Measurements from ENCODE around the gene ACSL3. TPM values are rescaled to one million over a fixed set of nuclear protein-coding genes. Genes with fewer than 3 reads are reported as not detected.

ACSL3 gene
- total RNA-seq, 1 donor from 2014 or later, result 37.4 TPM

DNA sequence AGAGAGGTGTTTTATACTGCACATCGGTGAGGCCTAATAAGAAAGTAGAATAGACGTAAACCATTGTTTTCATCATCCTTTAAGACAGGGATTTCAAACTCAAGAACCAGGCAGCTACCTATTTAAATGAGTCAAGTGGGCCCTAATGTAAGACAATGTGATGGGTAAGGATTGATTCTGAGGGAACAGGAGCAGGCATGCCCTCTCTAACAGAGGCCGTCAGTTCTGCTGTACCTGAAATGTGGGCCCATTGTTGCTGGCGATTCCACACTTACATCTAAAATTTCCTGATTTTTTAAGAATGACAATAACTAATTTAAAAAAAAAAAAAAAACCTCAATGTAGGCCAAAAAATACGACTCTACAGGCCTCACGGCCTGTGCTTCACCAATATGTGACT lies 67.5 kb downstream of the ACSL3 start:
- intact Hi-C loops (cut with DNase I), result no loop called here
- no peak for DNase-seq (ENCODE audit: low spot score)

DNA sequence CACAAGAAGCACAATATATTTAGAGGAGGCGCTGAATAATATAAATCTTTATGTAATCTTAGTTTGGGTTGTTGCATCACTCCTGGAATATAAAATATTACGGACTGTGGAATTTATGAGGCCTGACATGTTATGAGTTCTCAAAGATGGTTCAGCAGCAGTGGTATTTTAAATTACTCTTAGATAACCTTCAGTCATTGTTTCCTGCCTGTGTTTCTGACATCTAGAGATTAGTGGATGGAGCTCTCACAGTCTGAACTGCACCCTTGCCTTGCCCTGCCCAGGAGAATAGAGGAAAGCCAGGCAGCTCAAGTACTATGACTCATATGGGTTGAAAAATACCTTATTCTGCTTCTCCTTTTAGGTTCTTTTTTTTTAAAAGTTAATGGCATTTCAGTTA lies 70.0 kb downstream of the ACSL3 start:
- DNase-seq (ENCODE audit: low spot score), result no peak
- intact Hi-C loops (cut with DNase I), result no loop called here

DNA sequence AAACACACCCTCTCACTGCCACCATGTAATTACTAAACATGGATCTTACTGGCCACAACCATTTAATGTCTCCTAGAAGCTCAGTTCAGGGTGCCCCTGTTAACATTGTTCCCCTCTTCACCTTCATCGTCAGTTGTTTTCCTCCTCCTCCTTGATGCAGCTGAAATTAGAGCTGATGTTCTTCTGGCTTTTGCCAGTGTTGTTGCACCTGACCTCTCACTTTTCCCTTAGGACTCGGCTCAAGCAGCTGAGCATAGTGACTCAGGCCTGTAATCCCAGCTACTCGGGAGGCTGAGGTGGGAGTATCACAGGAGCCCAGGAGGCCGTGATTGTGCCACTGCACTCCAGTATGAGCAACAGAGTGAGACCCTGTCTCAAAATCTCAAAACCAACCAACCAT lies 70.8 kb downstream of the ACSL3 start:
- no peak for DNase-seq (ENCODE audit: low spot score)
- intact Hi-C loops (cut with DNase I), result no loop called here

DNA sequence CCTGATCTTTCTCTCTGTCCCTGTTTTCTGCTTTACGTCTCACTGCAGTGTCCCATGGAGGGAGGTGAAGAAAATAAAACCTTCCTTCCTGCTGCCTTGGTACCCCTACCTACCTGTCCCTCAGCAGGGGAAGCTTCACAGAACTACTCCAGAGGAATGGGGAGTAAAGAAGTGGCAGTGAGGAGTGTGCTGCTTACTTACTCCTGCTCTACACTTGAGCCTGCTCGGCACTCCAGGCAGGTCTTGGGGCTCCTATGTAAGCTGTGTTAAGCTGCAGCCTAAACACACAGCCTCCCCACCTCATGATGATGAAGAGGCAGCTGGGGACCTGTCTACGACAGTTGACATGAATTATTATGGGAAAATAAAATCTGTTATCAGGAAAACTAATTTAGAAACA lies 72.6 kb downstream of the ACSL3 start:
- DNase-seq (ENCODE audit: low spot score), result no peak
- intact Hi-C loops (cut with DNase I), result no loop called here

DNA sequence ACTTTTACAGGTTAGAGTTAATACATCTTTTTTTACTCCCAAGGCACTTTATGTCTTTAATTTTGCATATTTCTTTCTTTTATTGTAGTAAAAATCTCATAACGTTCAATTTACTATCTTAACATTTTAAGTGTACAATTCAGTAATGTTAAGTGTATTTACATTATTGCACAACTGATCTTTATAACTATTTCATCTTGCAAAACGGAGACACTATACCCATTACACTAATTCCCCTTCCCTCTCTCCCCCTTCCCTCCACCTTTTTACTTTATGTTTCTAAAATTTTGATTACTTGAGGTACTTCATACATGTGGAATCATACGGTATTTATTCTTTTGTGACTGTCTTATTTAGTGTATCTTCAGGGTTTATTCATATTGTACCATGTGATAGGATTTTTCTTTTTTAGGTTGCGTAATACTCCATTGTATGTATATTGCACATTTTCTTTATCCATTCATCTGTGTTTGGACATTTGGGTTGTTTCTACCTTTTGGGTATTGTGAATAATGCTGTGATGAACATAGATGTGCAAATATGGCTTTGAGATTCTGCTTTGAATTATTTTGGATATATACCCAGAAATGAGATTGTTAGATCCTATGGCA lies 75.0 kb downstream of the ACSL3 start:
- no peak for DNase-seq (ENCODE audit: low spot score)
- intact Hi-C loops (cut with DNase I), result no loop called here

DNA sequence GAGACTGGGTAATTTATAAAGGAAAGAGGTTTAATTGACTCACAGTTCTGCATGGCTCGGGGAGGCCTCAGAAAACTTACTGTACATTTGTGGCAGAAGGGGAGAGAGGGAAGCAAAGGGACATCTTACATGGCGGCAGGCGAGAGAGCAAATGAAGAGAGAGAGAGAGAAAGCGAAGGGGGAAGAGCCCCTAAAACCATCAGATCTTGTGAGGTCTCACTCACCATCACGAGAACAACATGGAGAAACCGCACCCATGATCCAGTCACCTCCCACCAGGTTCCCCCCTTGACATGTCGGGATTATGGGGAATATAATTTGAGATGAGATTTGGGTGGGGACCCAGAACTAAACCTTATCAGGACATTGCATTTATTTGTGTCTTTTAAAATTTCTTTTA lies 75.9 kb downstream of the ACSL3 start:
- DNase-seq (ENCODE audit: low spot score), result no peak
- intact Hi-C loops (cut with DNase I), result no loop called here

DNA sequence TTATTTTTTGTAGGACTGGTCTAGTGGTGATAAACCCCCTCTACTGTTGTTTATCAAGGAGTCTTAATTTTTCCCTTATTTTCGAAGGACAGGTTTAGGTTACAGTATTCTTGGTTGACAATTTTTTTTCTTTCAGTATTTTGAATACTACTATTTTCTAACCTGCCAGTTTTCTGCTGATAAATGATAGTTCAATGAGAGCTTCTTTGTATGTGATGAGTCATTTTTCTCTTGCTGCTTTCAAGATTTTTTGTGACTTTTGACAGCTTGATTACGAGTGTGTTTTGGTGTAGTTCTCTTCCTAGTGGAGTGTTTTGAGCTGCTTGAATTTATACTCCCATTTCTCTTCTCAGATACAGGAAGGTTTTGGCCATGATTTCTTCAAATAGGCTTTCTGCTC lies 77.5 kb downstream of the ACSL3 start:
- DNase-seq (ENCODE audit: low spot score), result no peak
- intact Hi-C loops (cut with DNase I), result no loop called here

DNA sequence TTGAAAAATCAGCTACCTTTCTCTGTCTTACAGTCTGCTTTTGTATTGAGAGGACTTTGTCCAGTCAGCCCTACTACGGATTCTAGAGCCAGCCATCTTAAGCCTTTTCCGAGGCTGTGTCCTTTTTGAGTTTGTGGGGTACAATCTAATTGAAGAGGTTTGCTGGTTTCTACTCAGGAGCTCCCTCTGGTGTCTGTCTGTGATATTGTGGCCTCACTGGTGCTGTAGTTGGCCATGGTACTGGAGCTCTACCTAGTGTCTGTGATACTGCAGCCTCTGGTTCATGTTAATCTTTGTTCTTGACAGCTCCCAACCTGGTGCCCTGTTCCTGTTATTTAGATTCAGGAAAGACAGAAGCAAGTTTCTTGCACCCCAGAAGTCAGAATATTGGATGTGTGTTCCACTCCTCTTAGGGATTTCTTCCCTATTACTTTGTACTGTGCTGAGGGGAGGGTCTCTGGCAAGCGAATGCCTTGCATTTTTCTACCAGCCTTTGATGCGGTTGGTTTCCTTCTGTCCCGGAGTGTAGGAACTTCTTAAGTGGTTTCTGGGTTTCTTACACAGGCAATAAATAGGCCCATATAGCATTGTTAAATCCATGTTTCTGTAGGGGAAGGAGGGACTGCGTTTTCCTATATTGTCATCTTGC lies 78.5 kb downstream of the ACSL3 start:
- DNase-seq (ENCODE audit: low spot score), result no peak
- intact Hi-C loops (cut with DNase I), result no loop called here

DNA sequence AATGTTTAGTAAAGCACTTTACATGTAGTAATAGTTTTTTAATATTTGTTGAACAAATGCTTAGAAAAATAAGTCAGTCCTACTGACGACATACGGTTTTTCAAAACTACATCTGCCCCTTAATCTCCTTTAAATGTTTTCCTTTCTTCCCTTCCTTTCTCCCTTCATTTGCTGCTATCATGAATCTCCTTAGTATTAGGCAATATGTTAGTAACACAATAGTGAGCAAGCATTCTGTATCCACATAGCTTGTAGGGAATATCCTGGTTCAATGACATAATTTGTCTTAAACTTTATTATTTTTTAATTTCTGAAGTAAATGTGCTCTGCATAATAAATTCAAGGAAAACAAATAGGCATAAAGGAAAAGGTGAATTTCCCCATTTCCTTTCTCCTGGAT lies 79.1 kb downstream of the ACSL3 start:
- intact Hi-C loops (cut with DNase I), result no loop called here
- no peak for DNase-seq (ENCODE audit: low spot score)

DNA sequence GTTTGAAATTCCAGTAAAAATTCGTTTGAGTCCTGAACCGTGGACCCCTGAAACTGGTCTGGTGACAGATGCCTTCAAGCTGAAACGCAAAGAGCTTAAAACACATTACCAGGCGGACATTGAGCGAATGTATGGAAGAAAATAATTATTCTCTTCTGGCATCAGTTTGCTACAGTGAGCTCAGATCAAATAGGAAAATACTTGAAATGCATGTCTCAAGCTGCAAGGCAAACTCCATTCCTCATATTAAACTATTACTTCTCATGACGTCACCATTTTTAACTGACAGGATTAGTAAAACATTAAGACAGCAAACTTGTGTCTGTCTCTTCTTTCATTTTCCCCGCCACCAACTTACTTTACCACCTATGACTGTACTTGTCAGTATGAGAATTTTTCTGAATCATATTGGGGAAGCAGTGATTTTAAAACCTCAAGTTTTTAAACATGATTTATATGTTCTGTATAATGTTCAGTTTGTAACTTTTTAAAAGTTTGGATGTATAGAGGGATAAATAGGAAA lies 80.7 kb downstream of the ACSL3 start:
- DNase-seq (ENCODE audit: low spot score), result no peak
- intact Hi-C loops (cut with DNase I), result no loop called here

DNA sequence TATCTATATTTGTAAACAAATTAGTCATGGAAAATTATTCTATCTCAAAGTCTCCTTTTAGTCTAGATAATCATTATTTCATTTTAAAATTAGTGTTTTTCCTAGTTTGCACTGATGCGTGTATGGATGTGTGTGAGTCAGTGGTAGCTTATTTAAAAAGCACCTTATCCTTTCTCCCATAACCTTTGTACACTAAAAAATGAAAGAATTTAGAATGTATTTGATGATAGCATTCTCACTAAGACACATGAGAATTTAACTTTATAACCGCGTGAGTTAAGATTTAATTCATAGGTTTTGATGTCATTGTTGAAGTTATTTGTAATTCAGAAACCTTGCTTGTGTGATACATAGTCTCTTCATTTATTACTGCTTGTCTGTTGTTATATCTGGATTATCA lies 81.7 kb downstream of the ACSL3 start:
- no peak for DNase-seq (ENCODE audit: low spot score)
- intact Hi-C loops (cut with DNase I), result no loop called here

DNA sequence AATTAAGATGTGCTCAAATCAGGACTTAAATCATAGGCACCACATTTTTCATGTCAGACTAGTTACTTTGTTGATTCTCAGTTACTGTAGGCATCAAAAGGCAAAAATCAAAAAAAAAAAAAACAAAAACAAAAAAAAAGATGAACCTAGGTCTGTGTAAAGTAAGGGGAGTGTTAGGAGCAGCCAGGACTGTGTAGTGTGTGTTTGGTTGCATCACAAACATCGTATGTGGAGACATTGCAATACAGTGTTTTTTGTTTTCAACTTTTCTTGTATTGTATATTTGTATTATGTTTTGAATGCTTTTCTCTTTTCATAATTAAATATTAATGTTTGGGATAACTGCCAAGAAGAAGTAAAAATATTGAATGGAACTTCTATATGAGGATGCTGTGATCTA lies 82.1 kb downstream of the ACSL3 start:
- no peak for DNase-seq (ENCODE audit: low spot score)
- intact Hi-C loops (cut with DNase I), result no loop called here

DNA sequence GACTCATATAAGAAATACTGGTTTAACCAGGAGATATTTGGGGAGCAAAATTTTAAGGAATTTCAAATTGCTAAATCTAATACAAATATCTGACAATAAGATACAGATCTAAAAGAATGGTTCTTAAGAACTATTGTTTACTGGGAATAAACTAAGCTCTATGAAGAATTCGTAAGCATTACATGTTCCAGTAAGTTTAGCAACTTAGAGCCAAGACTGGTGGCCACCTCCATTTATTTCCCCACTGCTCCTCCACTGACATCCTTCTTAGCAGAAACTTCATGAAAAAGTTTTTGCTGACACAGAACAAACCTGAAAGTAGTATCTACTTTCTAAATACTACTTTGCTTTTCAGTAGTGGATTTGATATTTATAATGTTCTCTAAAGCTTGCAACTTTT lies 83.0 kb downstream of the ACSL3 start:
- intact Hi-C loops (cut with DNase I), result no loop called here
- no peak for DNase-seq (ENCODE audit: low spot score)

DNA sequence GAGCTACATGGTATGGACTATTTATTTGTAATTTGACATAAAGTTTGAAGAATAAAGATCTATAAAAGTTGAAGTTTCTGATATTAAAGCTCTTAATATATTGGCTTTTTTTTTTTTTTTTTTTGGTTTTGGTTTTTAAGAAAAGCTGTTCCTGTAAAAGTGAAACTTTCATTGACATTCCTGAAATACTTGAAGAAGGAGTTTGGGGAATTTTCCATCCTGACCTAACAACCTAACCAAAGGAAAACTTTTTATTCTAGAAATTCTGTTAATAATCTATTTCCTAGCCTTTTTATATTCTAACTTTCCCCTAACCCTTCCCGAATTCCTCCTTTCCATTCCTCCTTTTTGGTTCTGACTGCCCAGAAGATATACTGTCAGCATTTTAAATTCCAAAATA lies 83.7 kb downstream of the ACSL3 start:
- intact Hi-C loops (cut with DNase I), result no loop called here
- DNase-seq (ENCODE audit: low spot score), result no peak

DNA sequence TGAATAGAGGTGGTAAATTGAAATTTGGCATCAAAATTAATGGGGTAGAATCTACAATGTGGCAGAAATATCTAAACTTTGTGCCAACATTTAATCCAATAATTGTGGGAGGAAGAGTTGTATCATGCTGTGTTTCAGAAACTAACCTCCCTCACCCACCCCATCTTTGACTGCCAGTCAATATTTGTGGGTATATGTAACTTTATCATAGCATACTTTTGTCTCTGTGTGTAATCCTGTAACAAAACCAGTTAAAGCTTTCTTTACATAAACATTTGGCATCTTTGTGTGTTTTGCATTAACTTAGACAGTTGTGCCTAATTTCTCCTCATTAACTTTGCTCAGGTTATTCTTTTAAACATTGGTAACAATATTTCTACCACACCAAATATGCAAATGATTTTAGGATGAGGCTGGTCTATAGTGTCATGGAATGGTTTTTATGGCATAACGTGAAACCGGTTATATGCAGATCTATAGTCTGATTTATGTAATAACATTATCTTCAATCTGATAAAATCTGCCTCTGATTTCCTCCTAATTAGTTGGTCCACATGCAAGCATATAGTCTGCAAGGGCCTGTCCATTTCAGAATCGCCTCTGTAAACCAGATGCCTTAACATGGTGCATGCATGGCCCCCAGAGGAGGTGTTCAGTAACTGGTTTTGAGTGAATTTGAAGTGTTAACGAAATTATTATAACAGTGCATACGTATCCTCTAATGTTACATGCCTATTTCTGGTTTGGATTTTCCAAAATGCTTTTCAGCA lies 84.3 kb downstream of the ACSL3 start:
- intact Hi-C loops (cut with DNase I), result no loop called here
- no peak for DNase-seq (ENCODE audit: low spot score)

DNA sequence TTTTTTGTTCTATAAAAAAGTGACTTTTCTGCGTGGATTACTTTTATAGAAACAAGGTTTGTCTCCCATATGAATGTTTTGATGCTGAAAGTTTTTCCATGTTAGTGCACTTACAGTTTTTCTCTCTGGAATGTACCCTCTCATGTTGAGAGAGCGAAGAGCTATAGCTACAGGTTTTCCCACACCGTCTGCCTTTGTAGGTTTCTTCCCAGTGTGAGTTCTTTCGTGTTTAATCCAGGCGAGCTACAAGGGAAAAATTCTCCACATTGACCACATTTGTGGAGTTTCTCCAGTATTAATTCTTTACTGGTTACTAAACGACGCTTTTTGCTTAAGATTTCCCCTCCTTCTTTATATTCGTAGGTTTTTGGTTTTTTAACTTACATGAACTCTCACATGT lies 85.1 kb downstream of the ACSL3 start:
- DNase-seq (ENCODE audit: low spot score), result no peak
- intact Hi-C loops (cut with DNase I), result no loop called here

DNA sequence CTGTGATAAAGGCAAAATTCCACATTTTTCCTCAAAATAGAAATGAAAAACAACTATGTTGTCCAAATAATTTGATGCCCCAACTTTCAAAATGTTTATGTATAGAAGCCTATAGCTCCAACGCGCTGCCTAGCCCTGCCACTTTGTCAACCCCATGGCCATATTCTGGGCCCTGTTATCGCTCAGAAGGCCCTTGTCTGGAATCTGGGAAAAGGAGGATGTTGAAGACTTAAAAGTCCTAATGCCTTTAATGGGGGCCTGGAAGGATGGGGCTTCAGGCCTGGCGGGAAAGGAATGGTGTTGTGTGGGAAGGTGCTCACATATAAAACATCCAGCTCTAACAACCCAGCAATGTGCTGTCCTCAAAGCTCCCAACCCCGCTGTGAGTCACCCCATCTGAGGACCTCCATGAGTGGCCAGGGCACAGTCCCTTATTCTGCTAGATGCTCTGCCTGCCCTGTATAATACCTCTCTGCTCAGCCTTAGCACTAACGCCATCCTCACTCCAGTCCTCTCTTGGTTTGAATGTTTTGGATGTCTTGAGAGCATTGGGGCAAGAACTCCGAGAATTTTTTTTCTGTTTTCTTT lies 86.0 kb downstream of the ACSL3 start:
- DNase-seq (ENCODE audit: low spot score), result no peak
- intact Hi-C loops (cut with DNase I), result no loop called here

DNA sequence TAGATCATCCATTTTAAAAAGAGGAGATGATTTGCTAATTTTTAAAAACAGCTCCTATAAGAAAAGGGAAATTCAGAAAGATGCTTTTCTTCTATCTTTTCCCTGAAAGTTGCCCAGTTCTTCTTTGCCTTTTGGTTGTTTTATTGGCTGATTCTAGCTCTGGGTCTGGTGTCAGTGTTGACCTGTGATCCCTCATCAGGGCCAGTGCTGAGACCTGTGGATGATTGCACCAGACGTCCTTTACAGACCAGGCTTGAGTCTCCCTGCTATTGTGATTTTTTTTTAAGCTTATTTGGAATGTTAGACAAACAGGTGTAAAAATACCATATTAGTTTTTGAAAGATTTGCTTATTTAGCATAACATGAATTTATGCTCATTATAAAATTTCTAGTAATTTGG lies 88.2 kb downstream of the ACSL3 start:
- DNase-seq (ENCODE audit: low spot score), result no peak
- intact Hi-C loops (cut with DNase I), result no loop called here

DNA sequence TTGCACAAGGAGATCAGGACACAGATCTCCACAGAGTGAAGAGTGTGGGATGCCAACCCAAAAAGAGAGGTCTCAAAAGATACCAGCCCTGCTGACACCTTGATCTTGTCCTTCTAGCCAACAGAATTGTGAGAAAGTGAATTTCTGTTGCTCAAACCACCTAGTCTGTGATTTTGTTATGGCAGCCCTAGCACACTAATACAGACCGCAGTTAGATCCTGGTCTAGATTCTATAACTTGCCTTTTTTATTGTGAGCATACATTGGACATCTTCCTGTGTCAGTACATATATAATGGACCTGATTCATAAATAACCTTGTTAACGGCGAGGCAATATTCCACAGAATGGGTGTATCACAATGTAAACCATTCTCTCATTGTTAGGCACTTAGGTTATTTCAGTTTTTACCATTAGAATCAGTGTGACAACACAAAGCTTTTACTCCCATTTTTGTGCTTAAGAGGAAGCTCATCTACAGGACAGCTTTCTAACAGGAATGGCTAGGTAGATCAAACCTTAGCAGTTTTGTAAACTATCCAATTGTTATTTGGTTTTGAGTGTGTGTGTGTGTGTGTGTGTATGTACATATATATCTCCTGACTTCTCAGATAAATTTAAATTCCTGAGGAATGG lies 89.0 kb downstream of the ACSL3 start:
- no peak for DNase-seq (ENCODE audit: low spot score)
- intact Hi-C loops (cut with DNase I), result no loop called here

DNA sequence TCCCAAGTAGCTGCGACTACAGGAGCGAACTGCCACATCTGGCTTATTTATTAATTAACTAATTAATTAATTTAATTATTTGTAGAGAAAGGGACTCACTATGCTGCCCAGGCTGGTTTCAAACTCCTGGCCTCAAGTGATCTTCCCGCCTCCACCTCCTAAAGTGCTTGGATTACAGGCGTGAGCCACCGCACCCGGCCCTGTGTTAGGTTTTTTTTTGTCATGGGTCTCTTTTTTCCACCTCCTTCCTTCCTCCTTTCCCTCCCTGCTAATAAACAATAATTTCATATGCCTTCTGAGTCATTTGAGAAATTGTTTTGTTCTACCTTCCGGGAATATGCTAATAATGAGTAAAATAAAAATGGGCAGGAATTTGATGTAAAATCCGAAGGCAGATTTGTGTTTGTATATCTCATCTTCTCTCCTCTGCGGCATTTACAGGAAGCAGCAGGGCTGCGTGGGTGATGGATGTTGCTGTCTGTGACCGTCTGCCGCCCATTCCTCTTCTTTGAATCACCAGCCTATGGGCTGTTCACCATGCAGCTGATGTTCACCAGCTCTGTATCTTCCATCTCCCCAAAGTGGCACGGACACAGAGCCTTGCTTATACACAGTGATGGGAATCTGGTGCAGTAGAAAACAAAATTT lies 89.9 kb downstream of the ACSL3 start:
- intact Hi-C loops (cut with DNase I), result no loop called here
- no peak for DNase-seq (ENCODE audit: low spot score)
